GM12892 (cell line): Measurements from ENCODE around the gene TMEM247.

Experiments
- POLR2A ChIP-seq: IDR thresholded peaks from 2 replicates; pipeline ENCODE4 v1.6.1; 2011; ENCODE audit warnings: low read depth, low read length, control low read depth
- POLR2AphosphoS5 ChIP-seq: IDR thresholded peaks from 2 replicates; pipeline ENCODE4 v1.6.1; 2011; ENCODE audit warnings: low read depth, low read length, control low read depth

- no peak for TF ChIP-seq POLR2A
- no peak for TF ChIP-seq POLR2AphosphoS5
Observed at GRCh38 chr2:46439582-46439981, 39.8 kb upstream of the TMEM247 start.
